Measurements from ENCODE around the gene ASB6. TPM values are rescaled to one million over a fixed set of nuclear protein-coding genes. Genes with fewer than 3 reads are reported as not detected.

ASB6 gene
- 4.1 and 8.5 TPM in 2 replicates for polyA plus RNA-seq

GRCh38 chr9:129641750-129642585 is at the start of gene ASB6:
TSS of gene ASB6 (minus strand) at chr9:129642151. CDS start at chr9:129641999, 152 bp downstream.

DNA sequence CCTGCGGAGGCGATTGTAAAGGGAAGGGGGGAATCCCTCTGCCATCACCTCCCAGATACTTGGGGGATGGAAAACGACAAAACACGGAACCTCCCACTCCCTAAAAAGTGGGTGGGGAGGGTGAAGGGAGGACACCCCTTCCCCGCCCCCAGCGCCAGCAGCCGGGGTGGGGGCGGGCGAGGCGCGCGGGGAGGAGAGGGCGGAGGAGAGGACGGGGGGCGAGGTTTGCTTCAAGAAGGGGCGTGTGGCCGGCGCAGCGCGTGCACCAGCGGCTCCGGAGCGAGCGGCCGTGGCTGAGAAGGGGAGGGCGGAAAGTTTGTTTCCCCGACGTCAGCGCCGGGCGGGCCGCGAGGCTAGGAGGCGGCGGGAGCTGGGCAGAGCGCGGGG is 23.4 kb upstream of the ASB6 start, which contains the start of gene PRRX2:
PRRX2 (plus strand) TSS at position 259 of the 387 bp plus-strand sequence. CDS start 221 bp downstream, outside the sequence.

DNA sequence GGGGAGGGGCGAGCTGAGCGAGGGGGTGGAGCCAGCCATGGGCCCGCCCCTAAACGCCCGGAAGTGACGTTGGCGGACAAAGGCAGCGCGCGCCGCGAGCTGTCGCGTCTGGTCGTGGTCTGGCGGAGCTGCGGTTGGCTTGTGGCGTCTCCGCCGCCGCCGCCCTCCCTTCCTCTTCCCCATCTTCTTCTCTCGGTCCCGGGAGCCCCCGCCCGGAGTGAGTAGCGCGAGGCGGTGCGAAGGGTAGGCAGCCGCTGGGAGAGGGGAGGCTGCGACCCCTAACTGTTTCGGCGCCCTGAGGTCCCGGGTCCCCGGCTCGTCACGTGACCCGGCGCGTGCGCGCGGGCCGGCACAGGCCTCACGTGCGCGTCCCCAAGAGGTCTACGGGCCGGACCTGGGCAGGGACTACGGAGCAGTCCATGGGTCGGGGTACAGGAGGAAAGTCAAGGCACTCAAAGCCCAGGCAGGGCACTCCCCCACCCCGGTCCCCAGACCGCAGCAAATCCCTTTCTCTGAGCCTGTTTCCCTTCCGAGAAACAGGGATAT is 15.8 kb downstream of the ASB6 start, which contains the start of gene NTMT1:
NTMT1 (plus strand) TSS at position 85 of the 546 bp plus-strand sequence. CDS start 6,541 bp downstream, outside the sequence.

DNA sequence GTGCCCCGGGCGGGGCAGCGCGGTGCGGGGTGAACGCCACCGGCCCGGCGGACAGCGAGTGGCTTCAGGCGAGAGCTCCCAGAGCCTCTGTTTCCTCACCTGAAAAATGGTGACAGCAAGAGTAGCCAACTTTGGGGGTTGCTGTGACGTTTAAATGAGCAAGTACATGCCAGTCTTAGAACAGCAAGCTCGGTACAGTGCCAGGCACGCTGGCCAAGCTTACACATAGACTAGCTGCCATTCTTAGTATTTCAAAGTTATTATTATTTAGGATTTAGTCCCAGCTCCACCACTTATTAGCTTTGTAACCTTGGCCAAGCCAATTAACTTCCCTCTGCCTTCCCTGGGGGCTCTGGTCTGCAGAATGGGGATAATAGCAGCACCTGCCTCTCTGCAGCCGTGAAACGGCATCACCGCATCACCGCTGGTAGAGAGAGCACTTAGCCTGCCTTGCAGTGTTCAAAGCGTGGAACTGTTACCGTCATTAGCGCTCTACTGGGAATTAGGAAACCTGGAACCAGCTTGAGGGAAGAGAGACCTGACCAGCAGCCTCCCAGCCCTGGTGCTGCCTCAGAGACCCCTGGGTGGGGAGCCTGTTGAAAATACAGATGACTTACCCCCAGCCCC is 21.2 kb downstream of the ASB6 start, which contains the start of gene C9orf50:
C9orf50 (minus strand) TSS at position 433 of the 627 bp plus-strand sequence. CDS start 527 bp downstream, outside the sequence.

Other genes starting within 250 kb of the ASB6 start
- gene C9orf50, start 21.1 kb downstream of the ASB6 start, polyA plus RNA-seq = not detected in 2 replicates
- gene NTMT1, start 16.0 kb downstream of the ASB6 start, polyA plus RNA-seq = 17.2 and 34.2 TPM in 2 replicates
- gene PRRX2, start 23.5 kb upstream of the ASB6 start, polyA plus RNA-seq = not detected in 2 replicates
- gene PTGES, start 110.9 kb upstream of the ASB6 start, polyA plus RNA-seq = not detected in 2 replicates
- gene TOR1B, start 161.0 kb upstream of the ASB6 start, polyA plus RNA-seq = 4.2 and 4.7 TPM in 2 replicates
- 21.4 and 31.2 TPM in 2 replicates for gene TOR1A, start 182.0 kb upstream of the ASB6 start, polyA plus RNA-seq
- gene C9orf78, start 193.1 kb upstream of the ASB6 start, polyA plus RNA-seq = 70.4 and 116 TPM in 2 replicates
- gene USP20, start 193.3 kb upstream of the ASB6 start, polyA plus RNA-seq = 2.5 and 4.3 TPM in 2 replicates